NCI-H748 treated with DMSO at 0.1 percent for 48 hours (cell line): ENCODE data around the gene ADORA1.

Source experiments
- DNase-seq: peaks from one replicate; lab custom pipeline; 2025; lab: John Stamatoyannopoulos, UW

The ADORA1 gene

GRCh38 chr1:203158423-203158822 is 30.9 kb downstream of the ADORA1 start:
- no peak for DNase-seq

- DNase-seq, result no peak
These were observed 31.6 kb downstream of the ADORA1 start for GRCh38 chr1:203158960-203159665.

- DNase-seq, result no peak
These were observed 32.3 kb downstream of the ADORA1 start for GRCh38 chr1:203159844-203160243.

- no peak for DNase-seq
These were observed 33.6 kb downstream of the ADORA1 start for GRCh38 chr1:203161175-203161574.

- DNase-seq, result no peak
These were observed 34.2 kb downstream of the ADORA1 start for GRCh38 chr1:203161703-203162102.

- no peak for DNase-seq
These were observed 34.9 kb downstream of the ADORA1 start for GRCh38 chr1:203162403-203162802.

GRCh38 chr1:203163891-203164635 is 36.5 kb downstream of the ADORA1 start:
- DNase-seq, result no peak

- no peak for DNase-seq
These were observed 37.7 kb downstream of the ADORA1 start for GRCh38 chr1:203165101-203165799.

- no peak for DNase-seq
These were observed 38.3 kb downstream of the ADORA1 start for GRCh38 chr1:203165800-203166161.

GRCh38 chr1:203166192-203166940 is 38.8 kb downstream of the ADORA1 start:
- DNase-seq, result no peak

- no peak for DNase-seq
These were observed 39.7 kb downstream of the ADORA1 start for GRCh38 chr1:203167026-203167912.

GRCh38 chr1:203167913-203168200 is 40.3 kb downstream of the ADORA1 start:
- DNase-seq, result no peak

- DNase-seq, result no peak
These were observed 40.8 kb downstream of the ADORA1 start for GRCh38 chr1:203168256-203168786.

GRCh38 chr1:203168991-203169390 is 41.5 kb downstream of the ADORA1 start:
- no peak for DNase-seq

GRCh38 chr1:203169770-203170520 is 42.4 kb downstream of the ADORA1 start:
- DNase-seq, result no peak

- DNase-seq, result no peak
These were observed 43.3 kb downstream of the ADORA1 start for GRCh38 chr1:203170625-203171330.

GRCh38 chr1:203171341-203172183 is 44.0 kb downstream of the ADORA1 start:
- no peak for DNase-seq

GRCh38 chr1:203172184-203173010 is 44.9 kb downstream of the ADORA1 start:
- DNase-seq, result no peak
